Endodermal cell (in vitro differentiated cells): ENCODE data around the gene IL15RA. TPM values are rescaled to one million over a fixed set of nuclear protein-coding genes. Genes with fewer than 3 reads are reported as not detected.

ENCODE experiments used
- DNase-seq: peaks from one replicate; pipeline ENCODE4 v3.0.0-alpha.2; 2017
- H3K27ac ChIP-seq: 2 replicates; pipeline ENCODE4 v1.5.1; 2013; ENCODE audit warnings: mild to moderate bottlenecking, low read depth, low read length, moderate library complexity
- H3K27me3 ChIP-seq: 2 replicates; pipeline ENCODE4 v1.6.1; 2013; ENCODE audit warnings: mild to moderate bottlenecking, low read length, moderate library complexity; ENCODE audit not compliant: insufficient read depth, control insufficient read depth, poor library complexity, severe bottlenecking
- H3K36me3 ChIP-seq: 2 replicates; pipeline ENCODE4 v1.7.0; 2013; ENCODE audit warnings: mild to moderate bottlenecking, low read length, moderate library complexity; ENCODE audit not compliant: control insufficient read depth, insufficient read depth
- H3K4me1 ChIP-seq: one replicate; pipeline ENCODE4 v1.7.0; 2013; ENCODE audit warnings: low read length; ENCODE audit not compliant: control insufficient read depth, insufficient read depth
- H3K4me3 ChIP-seq: 2 replicates; pipeline ENCODE4 v1.5.1; 2013; ENCODE audit warnings: mild to moderate bottlenecking, low read length, moderate library complexity
- H3K9ac ChIP-seq: 2 replicates; pipeline ENCODE4 v1.6.1; 2013; ENCODE audit warnings: mild to moderate bottlenecking, low read length, moderate library complexity; ENCODE audit not compliant: poor library complexity, severe bottlenecking; ENCODE audit errors: extremely low read depth
- H3K9me3 ChIP-seq: 2 replicates; pipeline ENCODE4 v1.6.1; 2013; ENCODE audit warnings: mild to moderate bottlenecking, low read length, moderate library complexity; ENCODE audit not compliant: control insufficient read depth
- H3K27ac Mint-ChIP-seq: 2 replicates; pipeline ENCODE4 v1.8.0; 2020; ENCODE audit warnings: mixed read lengths
- H3K27me3 Mint-ChIP-seq: 2 replicates; pipeline ENCODE4 v1.8.0; 2021; ENCODE audit warnings: mild to moderate bottlenecking, mixed read lengths; ENCODE audit not compliant: insufficient read depth
- H3K36me3 Mint-ChIP-seq: 2 replicates; pipeline ENCODE4 v1.8.0; 2020; ENCODE audit warnings: low read depth, mixed read lengths
- H3K4me1 Mint-ChIP-seq: 2 replicates; pipeline ENCODE4 v1.8.0; 2020; ENCODE audit warnings: mixed read lengths
- H3K4me3 Mint-ChIP-seq: 2 replicates; pipeline ENCODE4 v1.8.0; 2020; ENCODE audit warnings: mild to moderate bottlenecking, moderate library complexity, mixed read lengths
- H3K9me3 Mint-ChIP-seq: 2 replicates; pipeline ENCODE4 v1.8.0; 2020; ENCODE audit warnings: mild to moderate bottlenecking, mixed read lengths
- CTCF ChIP-seq: fragments of 200-600 bp; sonication (generic); conservative IDR thresholded peaks from 2 replicates; pipeline ENCODE4 v1.5.0; 2021; ENCODE audit warnings: antibody characterized with exemption, mild to moderate bottlenecking
- WGBS, 2 experiments: methylation state at CpG; one replicate each; pipeline versions ENCODE4 v1.1.5 to v1.1.7; 2013; ENCODE audit warnings: missing lambda C conversion rate in 2 of 2, mixed read lengths in 1 of 2; ENCODE audit not compliant: insufficient coverage in 1 of 2, insufficient read length in 1 of 2; 5-methylcytosine and 5-hydroxymethylcytosine counted together
- total RNA-seq, 2 donors: library from RNA; stranded (reverse); fragmentation: NEBNext Ultra II Directional in 1 of 2; extraction: Animal tissue kit (Norgen Biotek cat#: 25700) in 1 of 2; gene quantifications; 2 replicates in 1 of 2; 3 replicates in 1 of 2; pipeline ENCODE4 v1.2.1, GENCODE V29; 2021

The IL15RA gene
- total RNA-seq, 2 donors from 2014 or later: 0.35 to 0.37 TPM

GRCh38 chr10:5915451-5915850, 61.9 kb downstream of the IL15RA start:
- no peak overlapping the region for H3K27ac ChIP-seq
- H3K36me3 Mint-ChIP-seq: peaks cover 83% of the 10 kb centered on the region

GRCh38 chr10:5913736-5914135, 63.6 kb downstream of the IL15RA start:
- H3K9ac ChIP-seq: no peak overlapping the region
- H3K36me3 ChIP-seq: peaks cover 90% of the 10 kb centered on the region
- WGBS, 2 experiments: 95% methylated on average over 4 of the region's 4 CpGs; no CpG with 5 or more reads in 1 of the 2 experiments
- no peaks in the 10 kb centered on the region for H3K4me1 ChIP-seq
- Mint-ChIP-seq H3K9me3 (no peaks in the 10 kb centered on the region), H3K27me3 (no peaks in the 10 kb centered on the region), H3K4me1 (no peaks in the 10 kb centered on the region), H3K27ac (no peak overlapping the region), H3K4me3 (no peak overlapping the region), H3K36me3 (peaks cover 82% of the 10 kb centered on the region)
- no peak overlapping the region for H3K4me3 ChIP-seq
- H3K27ac ChIP-seq: no peak overlapping the region
- no peaks in the 10 kb centered on the region for H3K27me3 ChIP-seq
- DNase-seq: no peak
- no peaks in the 10 kb centered on the region for H3K9me3 ChIP-seq
- no peak for TF ChIP-seq CTCF

More at GRCh38 chr10:5915451-5915850, 61.9 kb downstream of the IL15RA start:
- H3K9me3 ChIP-seq: no peaks in the 10 kb centered on the region
- Mint-ChIP-seq H3K27me3 (no peaks in the 10 kb centered on the region), H3K27ac (no peak overlapping the region), H3K4me1 (no peaks in the 10 kb centered on the region), H3K4me3 (no peak overlapping the region), H3K9me3 (no peaks in the 10 kb centered on the region)
- no peak overlapping the region for H3K9ac ChIP-seq
- H3K4me3 ChIP-seq: no peak overlapping the region
- H3K36me3 ChIP-seq: peaks cover 87% of the 10 kb centered on the region
- no peaks in the 10 kb centered on the region for H3K4me1 ChIP-seq
- H3K27me3 ChIP-seq: no peaks in the 10 kb centered on the region
- no peak for DNase-seq
- 94 to 97% methylated on average over 14 of the region's 14 CpGs for WGBS, 2 experiments
- TF ChIP-seq CTCF: no peak

GRCh38 chr10:5911670-5912069, 65.7 kb downstream of the IL15RA start:
- 95 to 98% methylated on average over 4 of the region's 4 CpGs for WGBS, 2 experiments
- no peaks in the 10 kb centered on the region for H3K4me1 ChIP-seq
- no peak overlapping the region for H3K27ac ChIP-seq
- H3K9me3 ChIP-seq: no peaks in the 10 kb centered on the region
- no peak overlapping the region for H3K4me3 ChIP-seq
- H3K27me3 Mint-ChIP-seq: no peaks in the 10 kb centered on the region
- no peaks in the 10 kb centered on the region for H3K9me3 Mint-ChIP-seq
- no peaks in the 10 kb centered on the region for H3K4me1 Mint-ChIP-seq
- no peak overlapping the region for H3K27ac Mint-ChIP-seq
- no peak for DNase-seq
- H3K36me3 Mint-ChIP-seq: peaks cover 80% of the 10 kb centered on the region
- no peak for TF ChIP-seq CTCF
- no peaks in the 10 kb centered on the region for H3K27me3 ChIP-seq
- no peak overlapping the region for H3K4me3 Mint-ChIP-seq
- no peak overlapping the region for H3K9ac ChIP-seq
- peaks cover 78% of the 10 kb centered on the region for H3K36me3 ChIP-seq
